ENCODE measurements around the gene NIBAN1.

Gene NIBAN1

DNA sequence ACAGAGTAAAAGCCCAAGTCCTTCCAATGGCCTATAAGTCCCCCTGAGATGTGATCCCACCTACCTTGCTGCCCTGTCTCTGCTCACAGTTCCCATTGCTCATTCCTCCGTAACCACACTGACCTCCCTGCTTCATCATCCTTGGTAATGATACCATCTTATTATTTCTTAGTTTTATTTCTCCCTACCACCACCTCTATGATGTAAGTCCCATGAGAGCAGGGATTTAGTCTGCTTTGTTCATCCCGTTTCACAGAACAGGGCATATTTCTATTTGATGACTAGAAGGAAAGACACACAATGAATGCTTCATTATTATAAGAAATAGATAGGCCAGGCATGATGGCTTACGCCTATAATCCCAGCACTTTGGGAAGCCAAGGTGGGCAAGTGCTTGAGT is 22.5 kb downstream of the NIBAN1 start:
- Histone ChIP-seq H3K4me3 (ENCODE audit: low read depth, low read length) (no peak overlapping the region), H3K9me3 (no peaks in the 10 kb centered on the region), H3K27me3 (peaks cover 7% of the 10 kb centered on the region; the same call in 1 of the 2 replicates), H3K36me3 (no peaks in the 10 kb centered on the region), H3K4me1 (no peaks in the 10 kb centered on the region)
- no peak for DNase-seq
- TF ChIP-seq, protein P1, sequence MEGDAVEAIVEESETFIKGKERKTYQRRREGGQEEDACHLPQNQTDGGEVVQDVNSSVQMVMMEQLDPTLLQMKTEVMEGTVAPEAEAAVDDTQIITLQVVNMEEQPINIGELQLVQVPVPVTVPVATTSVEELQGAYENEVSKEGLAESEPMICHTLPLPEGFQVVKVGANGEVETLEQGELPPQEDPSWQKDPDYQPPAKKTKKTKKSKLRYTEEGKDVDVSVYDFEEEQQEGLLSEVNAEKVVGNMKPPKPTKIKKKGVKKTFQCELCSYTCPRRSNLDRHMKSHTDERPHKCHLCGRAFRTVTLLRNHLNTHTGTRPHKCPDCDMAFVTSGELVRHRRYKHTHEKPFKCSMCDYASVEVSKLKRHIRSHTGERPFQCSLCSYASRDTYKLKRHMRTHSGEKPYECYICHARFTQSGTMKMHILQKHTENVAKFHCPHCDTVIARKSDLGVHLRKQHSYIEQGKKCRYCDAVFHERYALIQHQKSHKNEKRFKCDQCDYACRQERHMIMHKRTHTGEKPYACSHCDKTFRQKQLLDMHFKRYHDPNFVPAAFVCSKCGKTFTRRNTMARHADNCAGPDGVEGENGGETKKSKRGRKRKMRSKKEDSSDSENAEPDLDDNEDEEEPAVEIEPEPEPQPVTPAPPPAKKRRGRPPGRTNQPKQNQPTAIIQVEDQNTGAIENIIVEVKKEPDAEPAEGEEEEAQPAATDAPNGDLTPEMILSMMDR (IDR thresholded peaks at IDR 0.05; ENCODE audit: low read depth, low read length) = no peak

DNA sequence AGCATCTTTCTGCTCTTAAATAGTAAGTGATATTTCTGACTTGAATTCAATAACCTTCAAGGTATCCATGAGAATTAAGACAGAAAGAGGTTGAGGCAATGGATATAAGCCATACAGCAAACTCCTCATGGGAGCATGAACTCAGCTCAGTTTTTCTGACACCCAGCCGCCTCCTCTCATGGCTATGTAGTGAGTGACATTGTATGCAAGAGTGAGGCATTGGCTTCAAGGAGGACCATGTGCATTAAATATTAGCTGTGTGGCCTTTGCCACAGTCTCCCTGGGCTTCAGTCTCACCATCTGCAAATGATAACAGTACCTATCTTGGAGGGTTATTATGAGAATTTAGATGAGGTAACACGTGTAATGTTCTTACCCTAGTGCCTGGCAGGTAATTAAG is 23.4 kb downstream of the NIBAN1 start:
- Histone ChIP-seq H3K27me3 (peaks cover 6% of the 10 kb centered on the region; the same call in 1 of the 2 replicates), H3K9me3 (no peaks in the 10 kb centered on the region), H3K36me3 (no peaks in the 10 kb centered on the region), H3K4me1 (no peaks in the 10 kb centered on the region), H3K4me3 (ENCODE audit: low read depth, low read length) (no peak overlapping the region)
- TF ChIP-seq, protein P1 (IDR thresholded peaks at IDR 0.05; ENCODE audit: low read depth, low read length) = no peak
- DNase-seq = no peak

DNA sequence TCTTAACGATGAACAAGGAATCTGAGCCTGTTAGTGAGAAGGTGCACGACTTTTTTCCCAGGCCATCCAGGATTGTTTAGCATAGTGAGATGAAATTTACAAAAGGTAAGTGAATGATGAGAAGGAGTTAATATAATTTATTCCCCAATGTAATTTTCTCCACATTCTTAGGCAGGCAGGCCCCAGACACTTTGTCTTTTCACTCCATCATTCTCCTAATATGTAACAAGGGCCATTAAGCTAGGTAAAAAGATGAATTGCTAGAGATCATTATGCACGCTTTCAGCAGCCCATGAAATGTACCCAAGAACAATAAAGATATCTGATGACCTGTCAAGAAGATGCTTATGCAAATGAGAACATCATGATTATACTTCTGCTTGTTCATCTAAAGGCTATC is 24.1 kb downstream of the NIBAN1 start:
- peaks cover 6% of the 10 kb centered on the region; the same call in 1 of the 2 replicates for H3K27me3 ChIP-seq
- no peaks in the 10 kb centered on the region for H3K9me3 ChIP-seq
- H3K4me1 ChIP-seq = no peaks in the 10 kb centered on the region

DNA sequence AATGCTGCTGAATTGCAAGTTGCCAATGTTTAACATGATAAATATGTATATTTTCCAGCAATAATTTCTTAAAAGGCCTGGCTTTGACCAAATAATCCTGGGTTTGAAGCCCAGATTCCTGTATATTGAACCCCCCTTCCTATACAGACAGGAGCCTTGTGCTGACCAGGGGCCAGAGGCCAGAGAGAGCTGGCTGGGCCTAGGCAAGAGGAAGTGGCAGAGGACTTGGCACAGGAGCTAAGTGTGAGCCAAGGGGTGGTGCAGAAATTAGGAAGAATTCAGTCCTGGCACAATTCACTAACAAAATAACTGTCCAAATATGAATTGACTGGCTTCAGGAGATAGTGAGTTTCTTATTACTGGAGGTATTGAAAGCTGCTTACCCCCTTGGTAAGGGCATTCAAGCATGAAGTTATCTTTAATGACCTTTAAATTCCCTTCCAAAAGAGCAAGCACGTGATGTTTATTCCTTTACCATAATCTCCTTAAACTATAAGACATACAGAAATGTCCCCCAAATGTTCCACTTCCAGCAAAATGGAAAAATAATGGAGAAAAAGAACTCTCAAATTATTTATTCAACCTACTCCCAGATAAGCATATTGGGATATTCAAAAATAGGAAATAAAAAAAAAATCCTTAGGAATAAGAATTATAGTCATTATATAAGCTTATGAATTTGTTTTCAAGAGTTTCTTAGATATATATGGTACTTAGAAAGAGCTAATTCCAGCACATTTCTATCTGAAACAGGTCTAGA is 26.6 kb downstream of the NIBAN1 start:
- H3K4me1 ChIP-seq = no peaks in the 10 kb centered on the region
- TF ChIP-seq, protein P1 (IDR thresholded peaks at IDR 0.05; ENCODE audit: low read depth, low read length) = no peak
- H3K36me3 ChIP-seq = no peaks in the 10 kb centered on the region
- DNase-seq = no peak
- no peaks in the 10 kb centered on the region for H3K9me3 ChIP-seq
- no peak overlapping the region for H3K4me3 ChIP-seq (ENCODE audit: low read depth, low read length)
- H3K27me3 ChIP-seq = peaks cover 6% of the 10 kb centered on the region; the same call in 1 of the 2 replicates

More for the DNA sequence above, 24.1 kb downstream of the NIBAN1 start:
- H3K36me3 ChIP-seq = no peaks in the 10 kb centered on the region
- no peak overlapping the region for H3K4me3 ChIP-seq (ENCODE audit: low read depth, low read length)
- no peak for DNase-seq
- TF ChIP-seq, protein P1 (IDR thresholded peaks at IDR 0.05; ENCODE audit: low read depth, low read length) = no peak

DNA sequence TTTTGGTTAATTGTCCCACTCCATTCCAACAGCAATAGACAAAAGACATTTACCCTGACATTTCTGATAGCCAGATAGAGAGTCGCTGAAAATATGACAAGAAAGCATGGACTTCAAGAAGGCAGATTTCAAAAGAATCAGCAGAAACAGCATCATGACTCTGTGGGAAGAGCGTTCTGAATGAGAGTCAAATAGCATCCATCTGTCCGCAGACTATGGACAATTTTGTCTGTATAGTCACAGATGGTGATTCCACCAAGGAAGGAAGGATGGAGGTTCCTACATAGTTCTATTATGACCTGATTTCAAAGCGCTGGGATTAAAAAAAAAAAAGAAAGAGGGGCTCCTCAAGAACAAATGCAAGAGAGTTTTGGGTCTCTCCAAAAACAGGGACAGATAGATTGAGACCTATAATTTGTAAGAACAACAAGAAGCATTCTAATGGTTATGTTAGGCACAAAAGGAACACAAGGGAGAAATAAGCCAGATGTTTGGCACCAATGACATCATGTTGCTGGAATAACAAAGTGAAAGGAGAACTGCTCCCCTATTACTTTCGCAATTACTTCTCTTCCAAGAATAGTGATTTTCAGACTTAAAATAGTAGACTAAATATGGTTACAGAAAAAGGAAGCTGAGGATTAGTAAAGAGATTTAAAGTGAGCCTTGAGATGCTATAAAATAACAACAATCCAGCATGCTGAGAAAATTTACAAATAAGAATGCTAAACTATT is 28.5 kb downstream of the NIBAN1 start:
- no peaks in the 10 kb centered on the region for H3K4me1 ChIP-seq
- no peak overlapping the region for H3K4me3 ChIP-seq (ENCODE audit: low read depth, low read length)
- H3K36me3 ChIP-seq = no peaks in the 10 kb centered on the region
- no peaks in the 10 kb centered on the region for H3K9me3 ChIP-seq
- TF ChIP-seq, protein P1 (IDR thresholded peaks at IDR 0.05; ENCODE audit: low read depth, low read length) = no peak
- no peak for DNase-seq
- peaks cover 6% of the 10 kb centered on the region; the same call in 1 of the 2 replicates for H3K27me3 ChIP-seq

DNA sequence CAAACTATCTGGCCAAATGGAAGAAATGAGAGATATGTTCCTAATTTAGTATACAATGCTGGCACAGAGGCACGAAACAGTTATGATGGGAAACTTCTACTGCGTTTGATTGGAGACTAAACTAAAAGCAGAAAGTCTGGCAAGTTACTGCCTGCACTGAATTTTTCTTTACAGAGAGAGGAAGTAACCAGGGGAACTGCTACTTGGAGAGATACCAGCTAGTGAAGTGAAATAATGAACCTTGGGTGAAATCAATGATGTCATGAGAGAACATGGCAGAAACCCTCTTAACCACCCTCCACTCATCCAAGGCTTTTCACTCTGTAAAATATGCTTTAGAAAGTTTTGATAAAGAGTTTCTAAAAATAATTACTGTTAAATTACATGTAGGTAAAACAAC is 29.3 kb downstream of the NIBAN1 start:
- TF ChIP-seq, protein P1 (IDR thresholded peaks at IDR 0.05; ENCODE audit: low read depth, low read length) = no peak
- no peak for DNase-seq
- Histone ChIP-seq H3K9me3 (no peaks in the 10 kb centered on the region), H3K36me3 (no peaks in the 10 kb centered on the region), H3K4me3 (ENCODE audit: low read depth, low read length) (no peak overlapping the region), H3K4me1 (no peaks in the 10 kb centered on the region), H3K27me3 (peaks cover 6% of the 10 kb centered on the region; the same call in 1 of the 2 replicates)
